Thyroid gland (tissue), 4 donors: ENCODE results near the gene LEFTY2.
"Not testable (repeated sequence)": the region's sequence is repeated elsewhere in the genome, so short reads cannot be mapped to it uniquely, and the experiment has no call there.

ENCODE experiments used
- CTCF ChIP-seq, 6 experiments: fragments of 200-600 bp in 3 of 6; fragments of 450-650 bp in 3 of 6; sonication (generic) in 3 of 6; IDR thresholded peaks; one replicate each; pipeline ENCODE4 v1.5.1; 2016 to 2019; ENCODE audit warnings: antibody characterized with exemption in 6 of 6, mild to moderate bottlenecking in 2 of 6, inconsistent platforms in 1 of 6, moderate library complexity in 1 of 6
- POLR2A ChIP-seq, 2 donors: fragments of 450-650 bp; IDR thresholded peaks; one replicate each; pipeline ENCODE4 v1.6.1; 2017; ENCODE audit warnings: antibody characterized with exemption in 2 of 2, mild to moderate bottlenecking in 2 of 2, moderate library complexity in 1 of 2

- TF ChIP-seq CTCF, POLR2A (IDR thresholded peaks at IDR 0.05): not testable (repeated sequence)
Measured at GRCh38 chr1:225970592-225971157, 29.7 kb upstream of the LEFTY2 start.
